Brain microvascular endothelial cell (primary cell): ENCODE results near the gene BMPR1A.

Source experiments
- DNase-seq: peaks from one replicate; pipeline ENCODE4 v3.0.0-alpha.2; 2020
- H3K27ac ChIP-seq: fragments of 250-450 bp; sonication (Bioruptor Pico); 2 replicates; pipeline ENCODE4 v1.5.1; 2020; ENCODE audit warnings: mild to moderate bottlenecking, moderate library complexity
- H3K27me3 ChIP-seq: fragments of 250-450 bp; sonication (Bioruptor Pico); replicated peaks from 2 replicates; pipeline ENCODE4 v1.5.1; 2020; ENCODE audit warnings: mild to moderate bottlenecking
- H3K36me3 ChIP-seq: fragments of 250-450 bp; sonication (Bioruptor Pico); replicated peaks from 2 replicates; pipeline ENCODE4 v1.5.1; 2020; ENCODE audit warnings: mild to moderate bottlenecking
- H3K4me3 ChIP-seq: 2 replicates; pipeline ENCODE4 v1.5.1; 2011; ENCODE audit warnings: low read depth, mild to moderate bottlenecking, control low read depth, low read length, moderate library complexity
- CTCF ChIP-seq: IDR thresholded peaks from 2 replicates; pipeline ENCODE4 v1.5.1; 2011; ENCODE audit warnings: low read depth, mild to moderate bottlenecking, moderate library complexity, low read length, control low read depth, inconsistent platforms; ENCODE audit errors: missing control alignments
- in situ Hi-C: cut with HindIII; loops from 2 replicates; pipeline ENCODE4 v1.10.0; 2017; ENCODE audit warnings: low sequenced_read_pairs, low pct_ligation_motif_present

Gene BMPR1A

GRCh38 chr10:86725980-86726676, 30.3 kb upstream of the BMPR1A start:
- Histone ChIP-seq H3K36me3 (no peaks in the 10 kb centered on the region), H3K27ac (no peak overlapping the region), H3K27me3 (no peaks in the 10 kb centered on the region), H3K4me3 (no peak overlapping the region)
- in situ Hi-C loops: no loop called here
- no peak for TF ChIP-seq CTCF
- no peak for DNase-seq

DNA sequence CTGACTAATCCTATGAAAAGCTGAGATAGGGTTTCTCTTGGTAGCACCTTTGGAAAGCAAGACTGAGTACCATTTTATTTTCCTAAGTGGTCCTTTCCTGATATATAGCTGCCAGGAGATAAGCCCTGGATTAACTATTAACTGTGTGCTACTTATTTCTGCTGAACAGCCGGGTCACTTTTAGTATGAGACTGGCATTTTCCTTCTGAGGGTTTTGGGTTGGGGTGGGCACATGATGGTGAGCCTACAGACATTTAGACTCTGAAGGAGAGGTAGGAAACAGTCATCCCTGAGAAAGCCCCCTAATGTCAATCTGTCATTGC, 29.8 kb upstream of the BMPR1A start:
- no peak for TF ChIP-seq CTCF
- Histone ChIP-seq H3K27ac (no peak overlapping the region), H3K36me3 (no peaks in the 10 kb centered on the region), H3K27me3 (no peaks in the 10 kb centered on the region), H3K4me3 (no peak overlapping the region)
- in situ Hi-C loops: no loop called here
- DNase-seq: no peak

DNA sequence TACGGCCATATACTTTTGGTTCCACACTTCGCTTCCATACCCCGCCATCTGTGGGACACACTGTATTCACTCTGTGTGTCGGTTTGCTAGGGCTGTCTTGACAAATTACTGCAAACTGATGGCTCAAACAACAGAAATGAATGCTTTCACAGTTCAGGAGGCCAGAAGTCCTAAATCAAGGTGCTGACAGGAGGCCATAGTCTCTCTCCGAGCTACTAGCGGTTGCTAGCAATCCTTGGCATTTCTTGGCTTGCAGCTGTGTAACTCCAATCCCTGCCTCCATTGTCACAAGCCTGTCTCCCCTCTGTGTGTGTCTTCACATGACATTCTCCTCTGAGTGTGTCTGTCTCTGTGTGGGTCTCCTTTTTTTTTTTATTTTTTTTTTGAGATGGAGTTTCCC, 28.9 kb upstream of the BMPR1A start:
- Histone ChIP-seq H3K27me3 (no peaks in the 10 kb centered on the region), H3K27ac (no peak overlapping the region), H3K4me3 (no peak overlapping the region), H3K36me3 (no peaks in the 10 kb centered on the region)
- in situ Hi-C loops: no loop called here
- no peak for TF ChIP-seq CTCF
- no peak for DNase-seq

GRCh38 chr10:86728056-86728455, 28.4 kb upstream of the BMPR1A start:
- in situ Hi-C loops: no loop called here
- Histone ChIP-seq H3K27ac (no peak overlapping the region), H3K27me3 (no peaks in the 10 kb centered on the region), H3K36me3 (no peaks in the 10 kb centered on the region), H3K4me3 (no peak overlapping the region)
- no peak for TF ChIP-seq CTCF
- DNase-seq: no peak

- TF ChIP-seq CTCF: no peak
- Histone ChIP-seq H3K36me3 (no peaks in the 10 kb centered on the region), H3K27me3 (no peaks in the 10 kb centered on the region), H3K4me3 (no peak overlapping the region), H3K27ac (no peak overlapping the region)
- in situ Hi-C loops: no loop called here
- no peak for DNase-seq
Measured at GRCh38 chr10:86729677-86730076, 26.7 kb upstream of the BMPR1A start.

GRCh38 chr10:86730227-86730626, 26.2 kb upstream of the BMPR1A start:
- in situ Hi-C loops: no loop called here

More at GRCh38 chr10:86730227-86730626, 26.2 kb upstream of the BMPR1A start:
- no peak for TF ChIP-seq CTCF
- no peak for DNase-seq
- Histone ChIP-seq H3K4me3 (no peak overlapping the region), H3K27ac (no peak overlapping the region), H3K27me3 (no peaks in the 10 kb centered on the region), H3K36me3 (no peaks in the 10 kb centered on the region)
